HG03064 (cell line): ENCODE measurements around the gene ME1.
"Not testable (repeated sequence)": the region's sequence is repeated elsewhere in the genome, so short reads cannot be mapped to it uniquely, and the experiment has no call there.

Source experiments
- ATAC-seq: cut with Tn5 transposase; IDR thresholded peaks from one replicate; pipeline ENCODE4 v1.9.1; 2021; ENCODE audit warnings: low read depth; ENCODE audit not compliant: unreplicated experiment

Gene ME1

DNA sequence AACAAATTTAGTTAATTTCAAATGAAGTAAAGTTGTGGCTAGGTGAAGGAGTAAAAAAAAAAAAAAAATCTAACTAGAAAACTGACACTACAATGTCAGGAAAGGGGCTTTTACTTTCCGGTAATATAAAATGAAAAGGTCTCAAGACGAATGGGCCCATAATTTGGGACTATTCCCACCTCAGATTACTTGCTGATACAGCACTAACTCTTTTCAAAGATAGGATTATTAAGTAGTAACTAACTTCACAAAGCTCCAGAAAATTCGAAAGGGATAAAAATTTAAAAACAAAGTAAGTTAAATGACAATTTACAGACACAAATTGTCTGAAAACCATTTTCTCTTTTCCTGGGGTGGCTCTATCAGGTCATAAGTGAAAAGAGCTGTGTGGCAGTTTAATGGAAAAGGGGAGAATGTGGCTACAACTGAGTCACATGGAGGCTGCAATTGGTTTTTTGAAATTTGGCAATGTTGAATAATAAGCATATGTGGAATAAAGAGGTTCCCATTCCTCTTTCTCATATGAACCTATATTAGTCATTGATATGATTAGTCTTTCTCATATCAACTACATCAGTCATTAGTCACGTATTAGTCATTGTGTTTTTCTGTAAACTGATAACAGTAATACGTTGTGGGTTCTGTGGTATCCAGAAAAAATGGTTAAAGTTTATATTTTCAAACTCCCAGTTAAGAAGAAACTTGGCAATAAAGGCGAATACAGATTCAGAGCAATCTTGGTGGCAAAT, 159.7 kb downstream of the ME1 start:
- ATAC-seq, result no peak

DNA sequence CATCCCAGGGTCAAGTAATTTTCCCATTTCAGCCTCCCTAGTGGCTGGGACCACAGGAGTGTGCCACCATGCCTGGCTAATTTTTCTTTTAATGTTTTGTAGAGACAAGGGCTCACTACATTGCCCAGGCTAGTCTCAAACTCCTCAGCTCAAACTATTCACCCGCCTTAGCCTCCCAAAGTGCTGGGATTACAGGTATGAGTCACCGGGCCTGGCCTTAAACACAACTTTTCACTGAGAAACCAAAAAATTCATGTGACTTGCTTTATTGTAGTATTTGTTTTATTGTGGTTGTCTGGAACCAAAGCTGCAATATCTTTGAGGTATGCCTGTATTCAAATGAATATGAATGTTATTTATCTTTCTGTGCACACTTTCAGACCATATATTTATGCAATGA, 165.5 kb downstream of the ME1 start:
- no peak for ATAC-seq

DNA sequence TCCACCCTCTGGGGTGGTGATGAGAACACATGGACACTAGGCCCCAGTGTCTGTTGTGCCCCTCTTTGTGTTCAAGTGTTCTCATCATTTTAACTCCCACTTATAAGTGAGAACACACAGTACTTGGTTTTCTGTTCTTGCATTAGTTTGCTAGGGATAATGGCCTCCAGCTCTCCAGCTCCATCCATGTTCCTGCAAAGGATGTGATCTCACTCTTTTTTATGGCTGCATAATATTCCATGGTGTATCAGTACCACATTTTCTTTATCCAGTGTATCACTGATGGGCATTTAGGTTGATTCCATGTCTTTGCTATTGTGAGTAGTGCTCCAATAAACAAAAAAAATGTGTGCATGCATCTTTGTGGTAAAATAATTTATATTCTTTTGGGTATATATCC, 170.3 kb downstream of the ME1 start:
- ATAC-seq, result no peak

DNA sequence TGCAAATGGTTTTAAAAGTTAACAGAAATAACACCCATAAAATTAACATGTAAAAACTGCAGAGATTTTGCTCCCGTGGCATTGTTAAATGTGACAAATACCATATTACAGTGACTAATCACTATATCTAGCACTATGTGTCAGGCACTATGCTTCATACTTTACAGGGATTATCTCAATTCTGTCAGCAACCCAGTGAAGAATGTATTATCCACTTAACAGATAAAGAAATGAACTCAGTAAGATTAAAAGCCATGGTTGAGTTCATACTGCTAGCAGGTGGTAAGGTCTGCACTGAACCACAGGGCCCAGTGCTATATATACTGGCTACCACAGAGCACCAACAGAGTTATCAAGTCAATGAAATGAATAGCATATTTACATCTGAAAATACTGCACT, 172.3 kb downstream of the ME1 start:
- ATAC-seq, result no peak

DNA sequence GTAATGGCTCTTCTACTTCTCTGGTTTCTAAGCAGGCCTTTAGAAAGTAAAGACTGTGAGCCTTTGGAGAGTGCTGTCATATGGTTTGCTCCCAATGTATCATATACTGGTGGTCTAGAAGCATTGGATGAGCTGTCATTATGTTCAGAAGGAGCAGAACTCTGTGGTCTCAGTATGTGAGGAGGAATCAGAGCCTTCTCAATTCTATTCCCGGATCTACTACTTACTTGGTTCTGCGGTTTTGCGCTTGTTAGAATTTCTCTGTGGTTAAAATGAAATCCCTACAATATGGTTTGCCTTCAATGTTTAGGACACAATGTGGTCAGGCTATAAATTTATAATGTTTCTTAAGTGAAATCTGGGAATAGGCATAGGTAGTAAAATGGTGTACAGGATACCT, 173.1 kb downstream of the ME1 start:
- no peak for ATAC-seq

DNA sequence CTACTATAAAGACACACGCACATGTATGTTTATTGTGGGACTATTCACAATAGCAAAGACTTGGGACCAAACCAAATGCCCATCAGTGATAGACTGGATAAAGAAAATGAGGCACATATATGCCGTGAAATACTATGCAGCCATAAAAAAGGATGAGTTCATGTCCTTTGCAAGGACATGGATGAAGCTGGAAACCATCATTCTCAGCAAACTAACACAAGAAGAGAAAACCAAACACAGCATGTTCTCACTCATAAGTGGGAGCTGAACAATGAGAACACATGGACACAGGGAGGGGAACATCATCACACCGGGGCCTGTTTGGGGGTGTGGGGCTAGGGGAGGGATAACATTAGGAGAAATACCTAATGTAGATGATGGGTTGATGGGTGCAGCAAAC, 174.1 kb downstream of the ME1 start:
- not testable (repeated sequence) for ATAC-seq

DNA sequence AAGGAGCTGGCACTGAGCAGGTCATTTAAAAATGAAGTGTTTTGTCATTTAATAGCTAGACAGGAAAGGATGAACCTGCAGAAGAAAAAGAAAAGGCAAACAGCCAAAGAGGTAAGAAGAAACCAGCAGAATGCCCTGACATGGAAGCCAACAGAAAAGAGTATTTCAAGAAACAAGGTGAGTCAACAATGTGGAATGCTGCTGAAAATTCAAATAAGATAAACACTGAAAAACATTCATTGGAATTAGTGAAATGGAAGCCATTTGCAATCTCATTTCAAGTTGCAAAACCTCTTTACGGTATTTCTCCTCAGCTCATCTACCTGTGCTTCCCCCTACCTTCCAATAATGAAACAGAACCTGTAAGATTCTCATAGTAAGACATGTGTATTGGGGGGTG, 178.1 kb downstream of the ME1 start:
- no peak for ATAC-seq

DNA sequence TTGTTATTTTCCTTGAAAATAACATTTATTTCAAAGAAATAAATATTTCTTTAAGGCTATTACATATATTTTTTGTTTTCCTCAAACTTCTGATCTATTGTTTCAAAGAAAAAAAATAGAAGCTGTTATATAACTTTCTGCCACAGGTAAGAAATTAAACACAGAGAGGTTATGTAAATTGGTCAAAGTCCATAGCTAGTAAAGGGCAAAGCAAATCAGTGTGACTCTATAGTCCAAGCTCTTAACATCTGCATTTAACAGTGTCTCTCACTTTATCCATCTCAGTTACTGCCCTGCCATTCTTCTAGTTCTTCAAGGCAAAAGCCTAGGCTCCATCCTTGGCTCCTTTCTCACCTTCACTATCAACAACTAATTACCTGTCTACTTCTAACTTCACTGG, 180.6 kb downstream of the ME1 start:
- no peak for ATAC-seq

DNA sequence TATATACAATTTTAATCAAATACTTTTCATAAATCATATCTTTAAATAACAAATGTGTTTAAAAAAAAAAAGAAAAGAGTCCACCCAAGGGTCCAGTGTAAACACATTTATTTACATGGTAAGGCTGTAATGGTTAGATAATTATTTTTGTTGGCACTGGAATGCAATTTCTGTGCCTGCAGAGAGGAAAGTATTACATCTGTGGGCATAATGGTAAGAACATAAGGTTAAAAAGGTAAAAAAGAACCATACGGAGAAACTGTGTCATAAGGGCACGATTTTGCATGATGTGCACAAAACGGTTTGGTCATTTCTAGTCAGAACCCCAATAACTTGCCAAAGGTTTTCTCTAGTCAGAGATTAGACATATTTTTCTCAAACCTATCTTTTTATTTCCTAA, 183.4 kb downstream of the ME1 start:
- no peak for ATAC-seq

DNA sequence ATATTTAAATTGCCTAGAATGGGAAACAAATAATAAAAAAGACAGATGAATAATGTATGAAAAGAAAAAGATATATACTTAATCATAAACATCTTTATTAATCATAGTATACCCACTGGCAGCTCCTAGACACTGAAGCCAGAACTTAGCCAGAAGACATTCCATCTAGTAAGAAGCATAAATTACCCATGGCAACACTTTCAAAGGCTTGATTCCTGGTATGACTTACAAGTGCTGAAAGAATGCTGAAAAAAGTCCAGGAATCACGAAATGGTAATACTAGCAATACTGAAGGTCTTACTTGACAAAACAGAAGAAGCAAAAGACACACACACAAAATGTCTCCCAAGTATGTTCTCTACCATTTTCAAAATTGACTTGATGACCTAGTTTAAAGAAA, 199.7 kb downstream of the ME1 start:
- no peak for ATAC-seq

DNA sequence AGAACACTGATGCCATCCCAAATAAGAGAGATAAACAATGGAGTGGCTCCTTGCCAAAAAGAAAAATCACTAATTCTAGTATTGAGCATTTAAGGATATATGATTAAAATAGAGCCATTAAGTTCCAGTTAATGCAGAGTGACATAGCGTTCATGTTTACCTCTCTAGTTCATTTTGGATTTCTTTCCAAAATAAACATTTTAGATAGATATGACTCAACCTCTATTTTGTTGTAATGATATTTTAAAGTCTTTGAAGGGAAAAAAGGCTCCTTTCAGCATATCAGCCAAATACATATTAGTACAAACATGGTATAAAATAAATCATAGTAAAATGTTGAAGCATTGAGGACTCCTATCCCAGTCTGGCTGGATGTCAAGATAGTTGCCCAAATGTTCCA, 204.3 kb downstream of the ME1 start:
- no peak for ATAC-seq

DNA sequence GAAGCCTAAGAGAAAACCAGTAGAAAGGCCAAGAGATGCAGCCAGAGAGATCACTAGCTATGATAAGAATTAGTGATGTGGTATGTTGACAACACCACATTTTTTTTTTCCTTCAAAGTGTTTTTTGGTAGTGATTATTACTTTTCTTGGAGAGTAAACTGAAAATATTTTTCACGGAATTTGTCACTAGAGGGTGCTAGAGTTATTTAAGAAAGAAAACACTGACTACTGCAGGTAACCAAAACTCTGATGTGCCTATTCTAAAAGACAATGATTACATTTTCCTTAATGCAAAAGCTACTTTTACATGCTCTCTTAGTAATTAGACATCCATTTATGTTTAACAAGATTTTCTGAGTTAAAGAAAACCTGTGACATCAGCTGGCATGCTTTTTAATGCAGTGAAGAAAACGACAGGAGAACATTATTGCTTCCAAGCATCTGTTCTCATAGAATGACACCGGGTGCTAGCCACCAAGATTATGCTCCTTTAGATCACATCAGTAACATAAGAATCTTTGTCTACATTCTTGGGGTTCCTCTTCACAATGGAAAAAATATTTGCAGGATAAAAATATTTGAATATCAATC, 208.9 kb downstream of the ME1 start:
- no peak for ATAC-seq

DNA sequence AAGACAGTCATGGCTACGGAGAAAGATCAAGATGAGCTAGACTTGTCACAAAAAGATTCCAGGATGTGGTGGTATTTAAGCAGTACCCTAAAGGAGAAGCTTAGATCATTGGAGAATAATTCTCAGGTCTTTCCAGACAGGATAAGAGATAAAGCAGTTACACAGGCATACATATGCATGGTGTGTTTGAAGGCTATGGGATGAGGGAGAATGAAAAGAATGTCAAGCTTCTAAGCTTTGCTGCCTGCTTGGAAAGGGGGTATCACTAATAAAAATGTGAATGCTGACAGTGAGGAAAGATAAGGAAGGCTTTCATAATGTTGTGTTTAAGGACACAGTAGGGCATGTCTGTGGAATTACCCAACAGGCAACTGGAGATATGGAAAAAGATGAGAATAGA, 209.6 kb downstream of the ME1 start:
- ATAC-seq, result no peak

DNA sequence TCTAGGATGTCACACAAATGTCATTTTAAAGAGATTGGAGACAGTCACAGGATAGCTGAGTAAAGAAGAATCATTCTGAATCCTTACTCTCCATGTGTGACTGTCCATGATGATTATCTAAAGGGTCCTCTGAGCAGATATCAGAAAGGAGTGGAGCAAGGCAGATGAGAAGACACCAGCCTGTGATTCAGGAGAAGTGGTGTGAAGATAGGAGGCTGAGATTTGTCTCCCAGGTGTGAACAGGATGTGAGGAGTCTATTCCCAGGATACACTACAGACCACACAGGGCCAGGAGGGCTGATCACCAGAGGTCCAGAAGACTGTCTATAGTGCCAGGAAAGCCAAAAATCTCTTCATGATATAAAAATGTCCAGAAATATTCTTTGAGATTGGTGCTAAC, 210.7 kb downstream of the ME1 start:
- no peak for ATAC-seq

DNA sequence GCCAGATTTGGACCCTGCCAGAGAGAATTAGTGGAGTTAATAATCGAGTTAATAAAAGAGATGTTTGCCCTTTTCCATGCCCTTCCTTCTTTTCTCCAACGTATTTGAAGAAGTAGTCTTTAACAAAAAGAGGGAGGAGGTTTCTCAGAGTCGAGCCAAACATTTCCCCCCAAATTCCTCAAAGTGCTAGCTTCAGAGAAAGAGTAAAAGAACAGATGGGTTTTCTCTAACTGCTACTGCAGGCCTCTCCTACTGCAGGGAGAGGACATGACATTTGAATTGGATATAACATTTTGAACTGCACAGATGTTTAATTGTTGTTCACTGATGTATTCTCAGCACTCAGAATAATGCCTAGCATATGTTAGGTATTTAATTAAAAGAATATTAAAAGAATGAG, 212.2 kb downstream of the ME1 start:
- ATAC-seq, result no peak

DNA sequence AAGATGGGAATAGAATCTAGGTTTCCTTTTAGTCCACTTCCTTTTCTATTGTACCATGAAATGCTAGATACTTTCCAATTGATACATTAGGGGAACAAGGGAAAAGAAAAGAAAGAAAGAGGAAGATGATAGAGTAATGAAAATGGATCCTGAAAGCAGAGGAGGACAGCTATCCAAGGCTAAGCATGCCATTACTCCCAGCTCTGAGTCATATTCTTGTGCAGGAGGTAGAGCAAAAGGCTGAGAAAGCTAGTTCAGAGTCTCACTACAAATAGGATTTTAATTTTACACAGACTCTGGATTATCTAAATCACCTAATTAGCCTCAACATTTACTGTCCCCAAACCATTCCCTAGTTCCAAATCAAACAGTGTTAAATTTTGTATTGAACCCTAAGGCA, 214.0 kb downstream of the ME1 start:
- no peak for ATAC-seq

DNA sequence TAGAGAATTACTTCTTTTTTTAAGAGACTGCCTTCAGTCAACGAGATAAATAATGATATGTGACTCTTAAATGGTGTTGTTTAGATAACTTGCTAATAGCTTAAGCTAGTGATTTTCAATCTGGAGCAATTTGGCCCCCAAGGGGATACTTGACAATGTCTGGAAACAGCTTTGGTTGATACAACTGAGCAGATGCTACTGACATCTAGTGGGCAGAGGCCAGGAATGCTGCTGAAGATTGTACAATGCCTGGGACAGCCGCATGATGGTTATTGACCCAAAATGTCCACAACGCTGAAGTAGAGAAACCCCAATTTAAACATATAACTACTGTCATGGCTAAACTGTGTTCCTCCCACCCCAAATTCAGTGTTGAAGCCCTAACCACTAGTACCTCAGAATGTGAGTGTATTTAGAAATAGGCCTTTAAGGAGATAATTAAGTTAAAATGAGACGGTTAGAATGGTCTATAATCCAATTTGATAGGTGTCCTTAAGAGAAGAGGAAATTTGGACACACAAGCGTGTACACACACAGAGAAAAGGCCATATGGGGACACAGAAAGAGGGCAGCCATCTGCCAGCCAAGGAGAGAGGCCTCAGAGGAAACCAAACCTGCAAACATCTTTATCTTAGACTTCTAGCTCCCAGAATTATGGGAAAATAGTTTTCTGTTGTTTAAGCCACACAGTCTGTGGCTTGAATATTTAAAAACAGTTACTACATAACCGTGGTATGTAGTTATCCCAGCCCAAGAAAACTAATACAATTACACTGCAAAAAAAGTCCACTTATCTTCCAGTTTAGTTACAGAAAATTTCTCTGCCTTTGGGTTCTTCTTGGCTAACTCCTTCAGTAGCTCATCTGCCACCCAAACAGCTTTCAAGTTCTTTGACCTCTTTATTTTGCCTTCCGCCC, 215.5 kb downstream of the ME1 start:
- peak; percentile 96 for ATAC-seq

DNA sequence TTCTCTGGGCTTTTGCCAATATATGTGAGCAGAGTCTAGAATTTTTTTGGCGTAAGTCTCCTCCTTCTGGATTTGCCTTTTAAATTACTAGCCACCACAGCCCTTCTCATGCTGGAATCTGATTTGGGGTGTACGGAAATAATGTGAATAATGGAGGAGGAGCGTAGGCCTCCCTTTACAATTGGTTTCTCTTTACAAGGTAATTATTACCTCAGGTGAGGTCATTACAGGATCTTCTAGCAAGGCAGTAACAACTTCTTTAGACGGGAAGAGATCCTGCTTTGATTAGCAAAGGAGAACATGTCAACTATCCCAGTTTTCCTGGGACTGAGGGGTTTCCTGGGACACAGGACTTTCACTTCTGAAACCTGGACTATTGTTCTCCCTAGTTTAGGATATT, 228.8 kb downstream of the ME1 start:
- ATAC-seq, result no peak

DNA sequence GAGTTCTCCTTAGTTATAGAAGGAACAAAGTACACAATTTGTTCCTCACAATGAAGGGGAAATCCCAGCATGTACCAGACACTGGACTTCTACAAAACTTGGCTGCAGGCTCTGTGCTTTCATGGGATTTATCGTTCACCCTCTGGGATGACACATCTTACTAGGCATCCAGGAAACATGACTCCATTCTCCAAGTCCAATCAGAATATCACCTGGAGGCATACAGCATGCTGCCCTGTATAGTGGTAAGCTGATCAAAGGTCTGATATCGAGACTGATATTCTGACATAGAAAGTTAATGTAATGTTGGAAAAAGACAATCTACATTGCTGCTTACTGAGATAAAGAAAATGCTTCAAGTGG, 231.0 kb downstream of the ME1 start:
- no peak for ATAC-seq

DNA sequence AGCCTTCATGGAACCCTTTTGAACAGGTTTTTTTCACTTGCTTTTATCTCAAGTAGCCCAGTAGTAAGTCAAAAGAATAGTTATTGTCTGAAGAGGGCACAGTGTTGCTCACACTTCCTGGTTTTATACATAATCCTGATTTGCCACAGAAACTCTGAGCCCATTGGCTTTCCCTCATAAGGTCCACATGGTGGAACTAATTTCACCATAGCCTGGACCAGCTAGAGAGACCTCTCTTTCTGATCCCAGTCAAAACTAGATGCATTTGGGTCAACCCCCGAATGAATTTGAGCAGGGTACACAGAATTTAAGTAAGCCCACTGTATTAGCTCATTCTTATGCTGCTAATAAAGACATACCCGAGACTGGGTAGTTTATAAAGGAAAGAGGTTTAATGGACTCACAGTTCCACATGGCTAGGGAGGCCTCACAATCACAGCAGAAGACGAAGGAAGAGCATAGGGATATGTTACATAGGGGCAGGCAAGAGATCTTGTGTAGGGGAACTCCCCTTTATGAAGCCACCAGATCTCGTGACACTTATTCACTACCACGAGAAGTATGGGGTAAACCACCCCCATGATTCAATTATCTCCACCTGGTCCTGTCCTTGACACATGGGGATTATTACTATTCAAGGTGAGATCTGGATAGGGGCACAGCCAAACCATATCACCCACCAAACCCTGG, 231.5 kb downstream of the ME1 start:
- no peak for ATAC-seq

DNA sequence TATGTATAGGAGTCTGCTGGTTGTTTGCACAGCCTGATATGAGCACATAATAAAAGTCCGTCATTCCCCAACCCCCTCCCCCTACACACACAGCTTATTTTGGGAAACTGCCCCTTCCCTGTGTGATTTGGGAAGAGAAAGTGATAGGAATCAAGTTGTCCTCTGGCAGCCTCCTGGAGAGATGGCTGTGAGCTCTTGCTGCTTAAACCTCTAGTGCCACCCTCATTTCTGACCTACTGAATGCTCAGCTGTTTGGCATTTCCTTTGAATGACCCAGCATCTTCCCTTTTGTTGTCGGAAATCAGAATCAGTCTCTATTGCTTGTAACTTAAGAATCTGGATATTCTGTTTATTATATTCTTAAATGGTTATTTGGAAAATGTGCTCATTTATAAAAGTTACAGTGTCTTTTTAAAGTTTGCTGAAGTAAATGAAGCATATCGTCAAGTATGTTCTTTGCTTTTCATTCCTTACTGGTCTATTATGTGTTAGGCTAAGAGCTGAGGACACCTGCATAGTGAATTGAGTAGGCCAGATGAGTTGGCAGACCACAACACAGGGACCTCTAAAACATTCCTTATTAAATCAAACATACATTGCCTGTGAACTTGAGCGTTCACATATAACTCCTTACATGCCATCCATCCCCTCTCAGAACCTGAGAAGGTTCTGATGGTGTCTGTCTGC, 232.2 kb downstream of the ME1 start:
- ATAC-seq, result no peak
